SKM-1 treated with dmso at 0.1 percent for 144 hours (cell line): ENCODE results near the gene SEMA4G.

Experiments used
- DNase-seq: peaks from one replicate; lab custom pipeline; 2025; ENCODE audit not compliant: unreplicated experiment; lab: John Stamatoyannopoulos, UW

SEMA4G gene, protein sequence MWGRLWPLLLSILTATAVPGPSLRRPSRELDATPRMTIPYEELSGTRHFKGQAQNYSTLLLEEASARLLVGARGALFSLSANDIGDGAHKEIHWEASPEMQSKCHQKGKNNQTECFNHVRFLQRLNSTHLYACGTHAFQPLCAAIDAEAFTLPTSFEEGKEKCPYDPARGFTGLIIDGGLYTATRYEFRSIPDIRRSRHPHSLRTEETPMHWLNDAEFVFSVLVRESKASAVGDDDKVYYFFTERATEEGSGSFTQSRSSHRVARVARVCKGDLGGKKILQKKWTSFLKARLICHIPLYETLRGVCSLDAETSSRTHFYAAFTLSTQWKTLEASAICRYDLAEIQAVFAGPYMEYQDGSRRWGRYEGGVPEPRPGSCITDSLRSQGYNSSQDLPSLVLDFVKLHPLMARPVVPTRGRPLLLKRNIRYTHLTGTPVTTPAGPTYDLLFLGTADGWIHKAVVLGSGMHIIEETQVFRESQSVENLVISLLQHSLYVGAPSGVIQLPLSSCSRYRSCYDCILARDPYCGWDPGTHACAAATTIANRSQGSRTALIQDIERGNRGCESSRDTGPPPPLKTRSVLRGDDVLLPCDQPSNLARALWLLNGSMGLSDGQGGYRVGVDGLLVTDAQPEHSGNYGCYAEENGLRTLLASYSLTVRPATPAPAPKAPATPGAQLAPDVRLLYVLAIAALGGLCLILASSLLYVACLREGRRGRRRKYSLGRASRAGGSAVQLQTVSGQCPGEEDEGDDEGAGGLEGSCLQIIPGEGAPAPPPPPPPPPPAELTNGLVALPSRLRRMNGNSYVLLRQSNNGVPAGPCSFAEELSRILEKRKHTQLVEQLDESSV

DNA sequence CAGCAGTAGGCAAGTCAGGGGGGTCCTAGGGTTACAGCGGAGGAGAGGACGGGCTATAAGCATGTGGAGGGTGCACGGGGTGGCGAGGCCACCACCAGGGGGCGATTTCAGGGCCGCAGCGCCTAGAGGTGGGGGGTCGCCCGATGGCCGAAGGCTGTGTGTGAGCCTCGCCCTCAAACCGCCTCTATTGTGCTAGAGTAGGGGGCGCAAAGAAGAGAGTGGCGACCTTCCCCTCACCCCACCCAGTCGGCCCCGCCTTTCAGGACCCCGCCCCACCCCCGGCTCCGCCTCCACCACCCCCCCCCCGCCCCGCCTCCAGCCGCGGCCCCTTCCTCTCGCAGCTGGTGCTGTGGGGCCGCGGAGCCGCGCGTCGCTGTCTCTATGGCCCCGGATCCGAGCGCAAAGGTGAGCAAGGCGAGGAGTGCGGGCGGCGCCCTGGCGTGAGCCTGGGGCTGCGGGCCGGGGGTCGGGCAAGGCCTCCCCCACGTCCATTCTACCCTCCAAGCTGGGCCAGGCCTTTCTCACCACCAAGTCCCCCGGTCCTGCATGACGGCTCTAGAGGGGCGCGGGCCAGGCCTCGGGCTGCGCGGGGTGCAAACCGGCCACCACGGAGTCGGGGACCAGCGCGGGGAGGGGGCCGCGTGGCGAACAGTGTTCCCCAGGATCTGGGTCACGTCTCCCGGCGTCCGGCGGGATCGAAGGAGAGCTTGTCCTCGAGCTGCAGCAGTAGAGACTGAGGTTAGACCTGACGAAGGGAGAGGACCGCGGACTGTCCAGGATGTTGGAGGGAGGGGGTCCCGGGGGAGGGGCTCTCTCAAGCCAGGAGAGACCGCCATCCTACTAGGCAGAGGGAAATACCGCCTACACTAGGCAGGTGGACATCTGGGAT, at the start of gene SEMA4G:
Gene SEMA4G, plus strand, starts transcription at position 318 of the 889 bp plus-strand sequence. CDS start 3,409 bp downstream, outside the sequence.
- DNase-seq, result peak; percentile 28

DNA sequence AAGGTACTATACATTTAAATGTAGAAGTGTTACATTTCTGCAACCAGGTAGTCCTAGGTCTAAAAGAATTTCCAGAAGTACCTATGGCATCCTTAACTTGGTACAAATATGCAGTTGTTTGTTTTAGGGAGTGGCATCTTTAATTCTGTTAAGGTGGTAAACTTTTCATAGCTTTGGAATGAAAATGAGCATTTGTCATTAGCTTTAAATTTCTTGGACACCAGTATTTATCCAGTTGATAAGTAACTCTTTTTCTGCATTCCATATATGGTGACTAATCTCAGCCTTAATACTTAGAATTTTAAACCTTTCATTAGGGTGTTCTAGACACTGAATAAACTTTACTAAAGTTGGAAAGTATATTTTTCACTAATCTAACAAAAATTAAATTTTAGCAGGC, 45.7 kb upstream of the SEMA4G start:
- no peak for DNase-seq

DNA sequence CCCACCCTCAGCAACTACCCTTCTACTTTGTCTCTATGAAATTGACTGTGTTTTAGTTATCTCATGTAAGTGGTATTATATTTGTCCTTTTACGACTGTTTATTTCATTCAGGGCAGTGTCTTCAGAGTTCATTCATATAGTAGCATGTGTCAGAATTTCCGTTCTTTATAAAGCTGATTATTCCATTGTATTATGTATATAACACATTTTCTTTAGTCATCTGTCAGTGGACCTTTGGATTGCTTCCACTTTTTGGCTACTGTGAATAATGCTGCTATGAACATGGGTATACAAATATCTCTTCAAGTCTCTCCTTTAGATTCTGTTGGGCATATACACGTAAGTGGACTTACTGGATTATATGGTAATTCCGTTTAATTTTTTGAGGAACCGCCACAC, 42.0 kb upstream of the SEMA4G start:
- DNase-seq, result no peak

DNA sequence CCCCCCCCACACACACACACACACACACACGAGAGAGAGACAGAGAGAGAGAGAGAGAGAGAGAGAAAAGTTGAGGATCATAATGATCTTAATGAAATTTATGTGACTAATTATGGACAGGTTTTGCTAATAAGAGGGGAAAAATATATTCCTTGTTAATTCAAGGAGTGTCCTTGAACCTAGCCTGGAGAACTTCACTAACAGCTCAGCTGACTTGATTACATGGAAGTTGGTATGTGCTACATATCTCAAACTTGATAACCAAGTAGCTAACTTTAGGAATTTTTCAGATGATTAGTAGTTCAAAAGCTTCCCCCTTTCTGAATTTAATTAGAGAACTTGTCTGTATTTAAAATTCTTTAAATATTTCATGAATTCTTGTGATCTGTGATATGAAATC, 41.3 kb upstream of the SEMA4G start:
- no peak for DNase-seq

DNA sequence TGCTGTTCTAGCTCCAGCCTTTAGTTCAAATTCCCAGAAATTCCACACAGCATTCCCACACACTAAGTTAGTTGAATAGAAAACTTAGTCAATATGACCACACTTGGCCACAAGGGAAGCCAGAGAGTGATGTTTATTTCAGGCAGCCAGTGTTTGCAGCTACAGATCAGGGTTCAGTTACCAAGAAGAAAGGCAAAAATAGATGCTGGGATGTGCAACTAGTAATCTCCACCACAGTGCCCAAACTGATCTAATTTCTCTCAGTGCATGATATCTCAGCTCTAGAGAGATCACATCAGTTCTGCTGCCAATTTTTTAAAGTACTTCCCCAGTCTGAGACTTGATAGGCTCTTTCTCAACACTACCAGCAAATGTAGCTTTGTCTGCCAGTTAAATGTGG, 38.9 kb upstream of the SEMA4G start:
- DNase-seq, result no peak

DNA sequence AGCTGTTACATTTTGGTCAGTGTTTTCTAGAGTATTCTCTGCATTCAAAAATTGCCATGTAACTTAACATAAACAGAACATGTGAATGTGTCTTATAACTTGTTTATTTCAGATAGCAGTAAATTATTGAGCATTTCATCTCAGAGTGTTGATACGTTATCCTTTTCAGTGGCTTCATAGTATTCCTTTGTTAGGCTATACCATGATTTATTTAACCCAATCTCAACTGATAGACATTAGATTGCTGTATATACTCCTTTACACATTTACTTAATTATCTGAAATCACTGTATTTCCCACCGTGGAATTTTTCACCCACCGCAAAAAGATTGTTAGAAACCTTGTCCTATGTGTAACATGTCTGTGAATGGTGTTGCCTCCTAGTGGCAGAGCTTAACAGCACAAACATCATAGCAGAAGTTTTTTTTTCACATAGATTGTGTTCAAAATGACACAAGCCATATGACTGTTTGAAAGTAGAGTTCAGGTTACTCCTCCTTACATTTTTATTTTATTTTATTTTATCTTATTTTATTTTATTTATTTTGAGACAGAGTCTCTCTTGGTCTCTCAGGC, 35.1 kb upstream of the SEMA4G start:
- DNase-seq, result no peak

DNA sequence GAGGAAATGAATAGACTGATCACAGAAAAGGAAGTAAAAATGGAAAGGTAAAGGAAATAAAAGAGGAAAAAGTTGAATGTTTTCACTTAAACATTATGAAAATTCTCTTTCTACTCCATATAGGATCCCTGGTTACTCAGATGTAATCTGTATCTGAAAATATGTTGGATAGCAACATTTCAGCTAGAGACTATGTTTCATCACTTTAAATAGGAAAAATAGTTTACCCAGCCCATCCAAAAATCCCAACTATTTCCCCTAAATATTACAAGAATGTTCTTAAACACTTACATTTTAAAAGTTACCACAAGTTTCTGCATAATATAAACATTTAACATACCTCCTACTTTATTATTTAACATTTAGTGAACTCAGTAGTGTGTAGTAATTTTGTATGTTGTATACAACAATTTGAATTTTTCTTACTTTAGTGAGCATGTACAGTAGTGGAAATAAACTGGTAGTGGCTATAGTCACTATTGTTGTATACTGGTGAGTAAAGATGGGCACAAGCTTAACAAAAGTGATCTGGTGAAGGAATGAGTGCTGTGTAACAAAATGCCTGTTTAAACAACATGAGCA, 29.4 kb upstream of the SEMA4G start:
- no peak for DNase-seq

DNA sequence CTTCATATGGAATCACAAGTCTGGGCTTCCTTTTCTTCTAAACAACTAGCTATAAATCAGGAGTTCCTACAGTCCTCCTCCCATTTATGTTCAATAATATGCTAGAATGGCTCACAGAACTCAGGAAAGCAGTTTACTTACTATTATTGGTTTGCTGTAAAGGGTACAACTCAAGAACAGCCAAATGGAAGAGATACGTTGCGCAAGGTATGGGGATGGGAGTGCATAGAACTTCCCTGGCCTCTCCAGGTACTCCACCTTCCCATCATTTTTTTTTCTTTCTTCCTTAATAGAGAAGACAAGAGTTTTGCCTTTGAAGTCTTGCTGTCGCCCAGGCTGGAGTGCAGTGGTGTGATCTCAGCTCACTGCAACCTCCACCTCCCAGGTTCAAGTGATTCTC, 27.1 kb upstream of the SEMA4G start:
- DNase-seq, result no peak

DNA sequence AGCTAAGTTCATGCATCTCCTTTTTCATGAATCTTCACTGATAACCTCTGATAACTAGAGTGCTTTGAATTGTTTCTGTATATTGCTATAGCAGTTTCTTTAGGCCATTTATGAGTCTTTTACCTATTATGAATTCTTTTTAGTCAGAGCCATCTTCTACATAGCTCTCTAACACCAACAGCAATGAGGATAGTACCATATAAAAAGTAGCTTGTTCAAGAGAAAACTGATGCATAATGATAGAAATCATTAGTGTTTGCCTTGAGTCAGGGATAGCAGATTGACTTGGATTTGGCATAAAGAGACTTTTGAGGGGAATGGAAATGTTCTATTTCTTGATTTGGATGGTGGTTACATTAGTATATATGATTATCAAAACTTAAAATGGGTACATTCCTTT, 25.8 kb upstream of the SEMA4G start:
- DNase-seq, result no peak

DNA sequence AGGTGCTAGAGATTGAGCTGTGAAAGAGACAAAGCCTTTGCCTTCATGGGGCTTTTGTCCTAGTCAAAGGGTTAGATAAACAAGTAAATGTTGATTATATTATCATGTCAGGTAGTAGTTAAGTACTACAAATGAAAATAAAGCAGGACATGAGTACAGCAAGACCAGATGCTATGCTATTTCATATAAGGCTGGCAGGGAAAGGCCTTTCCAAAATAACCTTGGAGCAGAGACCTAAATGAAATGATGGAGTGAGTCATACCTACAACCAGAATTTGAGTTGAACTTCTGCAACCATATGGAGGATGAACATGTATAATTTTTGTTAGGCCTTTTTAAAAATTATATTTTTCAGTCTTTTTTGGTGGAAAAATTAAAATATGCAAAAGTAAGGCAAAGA, 23.6 kb upstream of the SEMA4G start:
- DNase-seq, result no peak

DNA sequence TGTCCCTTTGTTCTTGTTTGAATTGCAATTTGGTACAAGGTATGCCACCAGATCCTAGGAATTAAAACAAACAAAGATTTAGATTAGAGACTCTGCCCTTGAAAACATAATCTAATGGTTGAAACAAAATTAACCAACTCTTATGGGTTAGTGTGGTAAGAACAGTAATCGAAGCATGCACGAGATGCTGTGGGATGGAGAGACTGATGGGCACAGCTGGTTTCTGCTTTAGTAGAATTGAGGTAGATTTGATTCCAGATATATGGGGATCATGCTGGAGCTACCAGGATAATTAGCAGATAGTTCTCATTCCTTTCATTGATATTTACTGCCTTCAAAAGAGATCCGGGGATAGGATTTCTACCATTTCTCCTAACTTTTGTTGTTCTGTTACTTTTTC, 20.4 kb upstream of the SEMA4G start:
- no peak for DNase-seq

DNA sequence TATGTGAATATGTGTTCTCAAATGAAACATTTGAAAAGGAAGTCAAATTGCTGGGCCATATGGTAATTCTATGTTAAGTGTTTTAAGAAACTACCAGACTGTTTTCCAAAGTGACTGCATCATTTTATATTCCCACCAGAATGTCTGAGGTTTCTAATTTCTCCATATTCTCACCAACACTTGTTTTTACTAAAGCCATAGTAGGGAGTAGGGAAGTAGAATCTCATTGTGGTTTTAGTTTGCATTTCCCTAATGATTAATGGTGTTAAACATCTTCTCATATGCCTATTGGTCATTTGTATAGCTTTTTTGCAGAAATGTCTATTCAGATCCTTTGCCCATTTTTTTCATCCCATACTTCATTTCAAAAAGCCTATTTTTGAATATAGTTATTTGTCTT, 9.1 kb upstream of the SEMA4G start:
- no peak for DNase-seq

DNA sequence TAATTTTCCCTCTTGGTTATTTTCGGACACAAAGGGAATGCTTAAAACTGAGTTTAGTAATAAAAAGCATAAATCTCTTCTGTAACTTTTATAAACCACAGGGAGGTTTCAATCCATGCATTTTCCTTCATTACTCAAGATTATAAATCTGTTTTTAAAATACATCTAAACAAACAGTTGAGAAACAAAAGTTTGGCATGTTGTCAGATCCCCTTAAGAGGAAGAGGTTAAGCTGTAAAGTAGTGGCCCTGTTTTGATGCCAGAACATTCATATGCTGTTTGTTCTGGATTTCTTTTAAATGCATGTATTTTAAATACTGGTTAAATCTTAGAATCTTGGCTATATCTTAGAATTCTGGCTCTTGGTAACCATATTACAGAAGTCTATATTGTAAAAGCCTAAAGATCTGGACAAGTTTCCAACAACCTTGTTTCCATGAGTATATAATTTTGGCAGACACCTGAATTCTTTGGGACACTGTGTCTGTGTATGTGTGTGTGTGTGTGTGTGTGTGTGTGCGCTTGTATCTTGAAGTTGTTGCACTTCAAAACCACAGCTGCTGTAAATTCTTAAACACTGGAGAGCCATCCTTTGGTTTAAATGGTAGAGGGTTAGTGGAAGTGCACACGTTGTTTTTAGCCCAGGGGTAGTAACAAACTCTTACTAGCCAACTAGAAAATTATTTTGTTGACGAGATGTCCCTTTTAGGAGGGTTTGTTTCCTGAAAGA, 6.8 kb upstream of the SEMA4G start:
- DNase-seq, result no peak

DNA sequence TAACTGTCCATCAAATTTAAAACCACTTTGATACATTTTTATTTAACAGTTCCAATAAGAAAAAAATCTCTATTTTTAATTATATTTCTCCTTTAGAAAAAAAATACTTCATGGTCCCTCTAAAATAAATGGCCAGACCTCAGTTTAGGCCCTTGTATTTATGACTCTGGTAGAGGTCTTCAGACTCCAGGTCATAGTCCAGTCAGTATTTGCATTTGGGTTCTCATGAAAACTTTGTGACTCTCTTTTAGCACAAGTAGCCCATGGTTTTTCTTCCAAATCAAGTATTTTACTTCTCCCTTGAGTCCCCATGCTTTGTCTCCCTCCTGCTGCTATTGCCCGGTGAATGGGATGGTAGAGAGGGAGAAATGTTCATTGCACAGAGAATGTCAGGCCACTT, 5.5 kb upstream of the SEMA4G start:
- no peak for DNase-seq

DNA sequence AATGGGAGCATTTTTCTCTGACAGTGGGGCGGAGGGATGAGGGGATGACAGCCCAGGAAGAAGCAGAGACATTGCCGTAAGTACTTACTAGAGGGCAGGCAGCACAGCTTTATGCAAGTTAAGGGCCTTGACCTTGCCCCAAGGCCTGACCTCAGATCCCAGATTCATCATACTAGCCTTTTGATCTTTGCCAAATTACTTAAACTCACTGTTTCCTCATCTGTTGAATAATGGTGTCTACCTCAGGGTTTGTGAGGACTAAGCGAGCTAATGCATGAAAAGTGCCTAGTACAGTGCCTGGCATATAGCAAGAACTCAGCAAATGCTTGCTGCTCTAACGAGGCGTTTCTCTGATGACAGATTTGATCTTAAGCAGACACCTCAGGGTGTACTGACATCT, 3.5 kb upstream of the SEMA4G start:
- DNase-seq, result no peak

DNA sequence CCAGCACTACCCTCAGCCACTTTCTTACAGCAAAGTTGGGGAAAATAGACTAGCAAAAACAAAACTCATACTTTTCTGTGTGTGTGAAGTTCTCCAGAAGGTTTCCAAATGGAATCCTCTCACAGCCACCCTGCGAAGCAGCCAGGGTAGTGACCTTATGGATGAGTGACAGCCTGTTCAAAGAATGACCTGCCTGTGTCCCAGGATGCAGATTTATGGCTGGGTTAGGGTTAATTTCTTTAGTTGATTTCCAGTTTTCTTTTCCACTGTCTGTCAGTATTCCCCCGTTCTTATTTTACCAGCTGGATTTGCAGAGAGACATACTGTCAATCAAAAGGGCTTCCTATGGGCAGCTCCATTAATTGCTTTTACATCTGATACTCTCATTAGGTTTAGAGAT, 2.4 kb upstream of the SEMA4G start:
- DNase-seq, result no peak

DNA sequence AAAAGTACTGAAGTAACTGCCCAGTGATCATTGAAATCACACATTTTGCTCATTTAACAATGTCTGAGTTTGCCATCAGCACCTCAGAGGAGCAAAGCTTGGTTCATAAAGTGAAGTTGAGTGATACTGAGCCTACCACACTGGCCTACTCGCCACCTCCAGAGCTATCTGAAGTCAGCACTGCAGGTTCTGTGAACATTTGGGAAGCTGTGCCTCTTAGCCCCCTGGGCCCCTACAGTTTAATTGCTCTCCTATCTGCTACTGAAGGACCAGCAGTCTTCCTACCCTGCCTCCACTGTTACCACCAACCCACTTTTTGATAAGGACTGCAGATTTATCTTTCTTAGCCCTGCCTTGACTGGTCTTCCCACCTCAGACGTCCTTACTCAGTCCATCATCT, 2.0 kb upstream of the SEMA4G start:
- DNase-seq, result no peak

DNA sequence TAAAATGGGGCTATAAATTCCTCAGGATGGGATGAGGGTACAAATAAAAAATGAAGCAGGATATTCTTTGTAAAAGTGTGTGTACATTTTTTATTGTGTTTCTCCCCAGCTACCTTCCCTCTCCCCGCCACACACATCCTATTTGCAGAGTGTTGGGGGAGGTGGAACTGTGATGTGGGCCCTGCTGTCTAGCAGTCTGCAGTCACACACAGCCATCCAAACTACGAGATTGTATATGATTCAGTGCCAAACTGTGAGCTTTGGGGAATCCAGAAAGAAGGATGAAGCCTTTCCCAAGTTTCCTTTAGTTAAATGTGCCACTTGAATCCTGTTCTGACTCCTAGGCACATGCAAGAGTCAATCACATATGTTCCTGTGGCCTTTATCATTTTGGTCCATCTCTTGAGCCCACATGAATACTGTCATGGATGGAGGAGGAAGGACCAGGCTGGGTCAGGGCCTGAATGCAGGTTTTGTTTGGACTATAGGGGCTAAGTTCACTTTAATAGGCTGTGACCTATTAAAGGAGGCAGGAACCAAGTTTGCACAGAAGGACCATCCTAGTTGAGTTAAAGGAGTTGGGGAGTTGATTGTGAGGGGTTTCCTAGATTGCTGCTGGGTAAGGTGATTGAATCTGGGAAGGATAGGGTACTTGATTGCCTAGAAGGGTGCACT, 1.1 kb upstream of the SEMA4G start:
- no peak for DNase-seq

DNA sequence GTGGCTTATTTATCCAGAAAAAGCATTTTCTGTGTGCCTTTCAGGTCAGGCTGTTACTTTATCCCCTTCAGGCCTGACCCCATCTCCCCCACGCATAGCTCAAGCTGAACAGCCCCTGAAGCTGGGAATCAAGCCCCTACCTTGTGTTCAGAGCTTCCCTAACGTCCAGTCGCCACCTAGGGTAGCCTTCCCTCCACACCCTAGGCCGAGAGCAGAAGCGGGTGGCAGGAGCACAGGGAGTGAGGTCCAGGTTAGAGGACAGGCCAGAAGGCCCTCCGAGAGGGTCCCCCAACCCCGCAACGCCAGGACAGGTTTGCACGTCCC, 479 bp upstream of the SEMA4G start:
- no peak for DNase-seq
